ENCODE measurements around the gene TMEM150C.

- no peak for TF ChIP-seq CTCF (optimal IDR thresholded peaks at IDR 0.05 in 1 of 3, IDR thresholded peaks at IDR 0.05 in 1 of 3, conservative IDR thresholded peaks at IDR 0.05 in 1 of 3; ENCODE audit: extremely low read depth in 1 of 3, insufficient read depth in 2 of 3, low read length in 3 of 3)
- TF ChIP-seq EZH2 (IDR thresholded peaks at IDR 0.05; ENCODE audit: low read length): no peak
Measured at GRCh38 chr4:82495666-82496065, 66.1 kb downstream of the TMEM150C start.
